ENCODE data around the gene FBXL13. TPM values are rescaled to one million over a fixed set of nuclear protein-coding genes. Genes with fewer than 3 reads are reported as not detected.
"Not testable (repeated sequence)": the region's sequence is repeated elsewhere in the genome, so short reads cannot be mapped to it uniquely, and the experiment has no call there.

The FBXL13 gene
- total and polyA plus RNA-seq, 8 donors: 0.42 to 2.4 (median 1.4) TPM

DNA sequence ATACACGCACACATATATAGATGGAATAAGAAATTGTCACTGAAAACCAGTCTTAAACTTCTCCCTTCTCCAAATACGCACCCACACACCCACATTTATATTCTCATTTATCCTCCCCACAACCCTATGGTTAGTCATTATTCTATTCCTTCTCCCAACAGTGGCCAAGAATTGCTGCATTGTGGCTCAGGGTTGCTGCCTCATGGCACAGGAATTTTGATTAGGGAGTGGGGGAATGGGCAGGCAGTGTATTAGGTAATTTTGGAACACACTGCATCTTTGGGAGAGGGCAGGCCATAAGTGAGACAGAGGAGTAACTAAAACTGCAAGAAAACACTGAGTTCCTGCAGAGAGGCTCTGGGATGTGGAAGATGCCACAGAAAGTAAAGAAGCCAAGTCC lies 38.6 kb upstream of the FBXL13 start:
- FAIRE-seq (no peak), ATAC-seq (peak in 3 of 4 donors; percentile 32 to 58 (median 56)), DNase-seq (peak in 1 of 6 donors; percentile 9)
- TF ChIP-seq, protein P1, sequence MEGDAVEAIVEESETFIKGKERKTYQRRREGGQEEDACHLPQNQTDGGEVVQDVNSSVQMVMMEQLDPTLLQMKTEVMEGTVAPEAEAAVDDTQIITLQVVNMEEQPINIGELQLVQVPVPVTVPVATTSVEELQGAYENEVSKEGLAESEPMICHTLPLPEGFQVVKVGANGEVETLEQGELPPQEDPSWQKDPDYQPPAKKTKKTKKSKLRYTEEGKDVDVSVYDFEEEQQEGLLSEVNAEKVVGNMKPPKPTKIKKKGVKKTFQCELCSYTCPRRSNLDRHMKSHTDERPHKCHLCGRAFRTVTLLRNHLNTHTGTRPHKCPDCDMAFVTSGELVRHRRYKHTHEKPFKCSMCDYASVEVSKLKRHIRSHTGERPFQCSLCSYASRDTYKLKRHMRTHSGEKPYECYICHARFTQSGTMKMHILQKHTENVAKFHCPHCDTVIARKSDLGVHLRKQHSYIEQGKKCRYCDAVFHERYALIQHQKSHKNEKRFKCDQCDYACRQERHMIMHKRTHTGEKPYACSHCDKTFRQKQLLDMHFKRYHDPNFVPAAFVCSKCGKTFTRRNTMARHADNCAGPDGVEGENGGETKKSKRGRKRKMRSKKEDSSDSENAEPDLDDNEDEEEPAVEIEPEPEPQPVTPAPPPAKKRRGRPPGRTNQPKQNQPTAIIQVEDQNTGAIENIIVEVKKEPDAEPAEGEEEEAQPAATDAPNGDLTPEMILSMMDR (IDR thresholded peaks at IDR 0.05): no peak
- Histone ChIP-seq H3K36me3 (no peaks in the 10 kb centered on the region), H3K4me1 (peaks cover 0 to 8% (median 0%) of the 10 kb centered on the region in 3 donors), H3K27ac (no peak overlapping the region), H3K4me3 (no peak overlapping the region), H3K27me3 (no peaks in the 10 kb centered on the region), H3K9me3 (no peaks in the 10 kb centered on the region)
- intact Hi-C loops (cut with DNase I): no loop called here
- 90 to 92% methylated on average over 2 of the region's 2 CpGs for WGBS, 2 donors

GRCh38 chr7:103106703-103107070 lies 32.1 kb upstream of the FBXL13 start:
- WGBS, 2 donors: 59 to 63% methylated on average over 6 of the region's 6 CpGs
- ATAC-seq; intact Hi-C loops (cut with DNase I): not testable (repeated sequence)

DNA sequence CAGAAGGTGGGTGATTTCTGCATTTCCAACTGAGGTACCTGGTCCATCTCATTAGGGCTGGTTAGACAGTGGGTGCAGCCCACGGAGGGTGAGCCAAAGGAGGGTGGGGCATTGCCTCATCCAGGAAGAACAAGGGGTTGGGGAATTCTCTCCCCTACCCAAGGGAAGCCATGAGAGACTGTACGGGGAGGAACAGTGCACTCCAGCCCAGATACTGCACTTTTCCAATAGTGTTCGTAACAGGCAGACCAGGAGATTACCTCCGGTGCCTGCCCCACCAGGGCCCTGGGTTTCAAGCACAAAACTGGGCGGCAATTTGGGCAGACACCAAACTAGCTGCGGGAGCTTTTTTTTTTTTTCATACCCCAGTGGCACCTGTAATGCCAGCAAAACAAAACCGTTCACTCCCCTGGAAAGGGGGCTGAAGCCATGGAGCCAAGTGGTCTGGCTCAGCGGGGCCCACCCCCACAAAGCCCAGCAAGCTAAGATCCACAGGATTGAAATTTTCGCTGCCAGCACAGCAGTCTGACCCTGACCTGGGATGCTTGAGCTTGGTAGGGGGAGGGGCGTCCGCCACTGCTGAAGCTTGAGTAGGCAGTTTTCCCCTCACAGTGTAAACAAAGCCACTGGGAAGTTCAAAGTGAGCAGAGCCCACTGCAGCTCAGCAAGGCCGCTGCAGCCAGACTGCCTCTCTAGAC lies 31.6 kb upstream of the FBXL13 start:
- no peaks in the 10 kb centered on the region for H3K27me3 ChIP-seq
- H3K4me1 ChIP-seq: no peaks in the 10 kb centered on the region
- 73 to 74% methylated on average over 12 of the region's 12 CpGs for WGBS, 2 donors
- TF ChIP-seq, protein P1 (IDR thresholded peaks at IDR 0.05): no peak
- peaks cover 0 to 13% (median 5%) of the 10 kb centered on the region in 3 donors for H3K36me3 ChIP-seq
- no peak overlapping the region for H3K4me3 ChIP-seq
- intact Hi-C loops (cut with DNase I): no loop called here
- ATAC-seq (peak in 1 of 4 donors; percentile 9), DNase-seq (peak in 1 of 6 donors; percentile 14), FAIRE-seq (no peak)
- no peak overlapping the region for H3K27ac ChIP-seq
- H3K9me3 ChIP-seq: no peaks in the 10 kb centered on the region

More at GRCh38 chr7:103106703-103107070, 32.1 kb upstream of the FBXL13 start:
- not testable (repeated sequence) for FAIRE-seq, H3K4me3 ChIP-seq, H3K27ac ChIP-seq, DNase-seq, H3K27me3 ChIP-seq, H3K9me3 ChIP-seq, H3K4me1 ChIP-seq
- H3K36me3 ChIP-seq: peaks cover 0 to 13% (median 5%) of the 10 kb centered on the region in 3 donors

DNA sequence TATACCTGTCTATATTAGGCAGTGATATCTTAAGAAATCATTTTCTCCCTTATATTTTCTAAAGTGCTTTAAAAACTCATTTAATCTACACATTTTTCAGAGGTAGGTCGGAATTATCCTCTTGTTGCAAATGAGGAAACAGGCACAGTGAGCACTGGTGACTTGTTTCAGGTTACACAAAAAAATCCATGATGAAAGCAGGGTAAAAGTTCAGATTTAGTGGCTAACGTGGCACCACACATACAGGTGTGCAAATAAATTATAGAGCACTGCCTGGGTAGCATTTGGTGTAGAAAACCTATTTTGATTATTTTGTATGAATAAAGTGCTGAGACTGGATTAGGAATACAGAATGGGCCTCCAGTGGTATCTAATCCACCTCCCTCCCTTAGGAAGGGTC lies 26.9 kb upstream of the FBXL13 start:
- Histone ChIP-seq H3K9me3 (no peaks in the 10 kb centered on the region), H3K36me3 (peaks cover 0 to 13% (median 5%) of the 10 kb centered on the region in 3 donors), H3K27ac (no peak overlapping the region), H3K4me1 (no peaks in the 10 kb centered on the region), H3K4me3 (no peak overlapping the region), H3K27me3 (no peaks in the 10 kb centered on the region)
- ATAC-seq (no peak), FAIRE-seq (no peak), DNase-seq (no peak)
- WGBS, 2 donors: 40 to 44% methylated on average over 2 of the region's 2 CpGs
- intact Hi-C loops (cut with DNase I): no loop called here
- TF ChIP-seq, protein P1 (IDR thresholded peaks at IDR 0.05): no peak

DNA sequence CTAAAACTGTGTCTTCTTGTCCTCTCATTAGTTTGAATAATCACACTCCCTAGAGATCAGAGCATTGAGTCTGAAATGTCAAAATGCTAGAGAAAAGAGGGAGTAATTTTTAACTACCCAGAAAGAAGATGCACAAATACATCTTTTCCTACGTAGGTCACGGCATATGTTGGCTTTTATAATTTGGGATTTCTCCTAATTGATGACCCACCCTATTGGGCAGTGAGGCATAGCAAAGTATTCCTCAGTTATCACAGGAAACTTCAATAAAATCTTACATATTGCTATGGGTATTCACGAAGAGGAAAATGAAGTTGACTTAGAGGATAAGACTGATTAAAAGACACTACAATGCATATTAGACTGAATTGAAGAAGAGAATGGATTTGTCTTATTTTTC lies 25.8 kb upstream of the FBXL13 start:
- Histone ChIP-seq H3K4me3 (no peak overlapping the region), H3K4me1 (no peaks in the 10 kb centered on the region), H3K27me3 (no peaks in the 10 kb centered on the region), H3K27ac (no peak overlapping the region), H3K36me3 (peaks cover 0 to 13% (median 5%) of the 10 kb centered on the region in 3 donors), H3K9me3 (no peaks in the 10 kb centered on the region)
- DNase-seq (no peak), FAIRE-seq (no peak), ATAC-seq (no peak)
- intact Hi-C loops (cut with DNase I): no loop called here
- TF ChIP-seq, protein P1 (IDR thresholded peaks at IDR 0.05): no peak
- 60 to 62% methylated on average over 3 of the region's 3 CpGs for whole genome bisulfite sequencing, 2 donors
